ENCODE data around the gene ANKRD22.

DNA sequence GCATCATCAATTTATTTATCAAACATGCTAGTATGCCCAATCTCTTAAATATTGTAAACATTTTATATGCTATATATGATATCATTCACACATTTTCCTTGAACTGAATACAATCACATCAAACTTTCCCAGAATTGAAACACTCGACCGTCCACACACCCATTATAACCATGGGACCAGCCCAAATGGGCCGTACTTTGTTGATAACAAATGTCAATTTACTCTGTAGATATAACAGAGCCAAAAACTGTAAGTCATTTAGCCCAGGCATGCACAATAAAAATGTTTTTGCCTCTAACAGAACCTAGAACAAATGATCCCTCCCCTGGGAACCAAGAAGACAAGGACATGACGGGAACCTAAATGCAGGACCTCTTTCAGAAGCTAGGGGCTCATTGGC lies 683 bp upstream of the ANKRD22 start:
- TF ChIP-seq GLIS3 (CRISPR knock-in tag; IDR thresholded peaks at IDR 0.05): no peak
- no peak for TF ChIP-seq ESRRG (CRISPR knock-in tag; IDR thresholded peaks at IDR 0.05)
- no peak for TF ChIP-seq ZFP3 (CRISPR knock-in tag; IDR thresholded peaks at IDR 0.05)
- no peak for TF ChIP-seq RARB (CRISPR knock-in tag; IDR thresholded peaks at IDR 0.05)
- TF ChIP-seq, protein P1, sequence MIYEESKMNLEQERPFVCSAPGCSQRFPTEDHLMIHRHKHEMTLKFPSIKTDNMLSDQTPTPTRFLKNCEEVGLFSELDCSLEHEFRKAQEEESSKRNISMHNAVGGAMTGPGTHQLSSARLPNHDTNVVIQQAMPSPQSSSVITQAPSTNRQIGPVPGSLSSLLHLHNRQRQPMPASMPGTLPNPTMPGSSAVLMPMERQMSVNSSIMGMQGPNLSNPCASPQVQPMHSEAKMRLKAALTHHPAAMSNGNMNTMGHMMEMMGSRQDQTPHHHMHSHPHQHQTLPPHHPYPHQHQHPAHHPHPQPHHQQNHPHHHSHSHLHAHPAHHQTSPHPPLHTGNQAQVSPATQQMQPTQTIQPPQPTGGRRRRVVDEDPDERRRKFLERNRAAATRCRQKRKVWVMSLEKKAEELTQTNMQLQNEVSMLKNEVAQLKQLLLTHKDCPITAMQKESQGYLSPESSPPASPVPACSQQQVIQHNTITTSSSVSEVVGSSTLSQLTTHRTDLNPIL (CRISPR knock-in tag; IDR thresholded peaks at IDR 0.05; ENCODE audit: low read depth): no peak
- no peak for TF ChIP-seq TCF4 (CRISPR knock-in tag; IDR thresholded peaks at IDR 0.05; ENCODE audit: borderline replicate concordance)
- TF ChIP-seq TOX (CRISPR knock-in tag; IDR thresholded peaks at IDR 0.05; ENCODE audit: borderline replicate concordance): no peak
- TF ChIP-seq, protein P2, sequence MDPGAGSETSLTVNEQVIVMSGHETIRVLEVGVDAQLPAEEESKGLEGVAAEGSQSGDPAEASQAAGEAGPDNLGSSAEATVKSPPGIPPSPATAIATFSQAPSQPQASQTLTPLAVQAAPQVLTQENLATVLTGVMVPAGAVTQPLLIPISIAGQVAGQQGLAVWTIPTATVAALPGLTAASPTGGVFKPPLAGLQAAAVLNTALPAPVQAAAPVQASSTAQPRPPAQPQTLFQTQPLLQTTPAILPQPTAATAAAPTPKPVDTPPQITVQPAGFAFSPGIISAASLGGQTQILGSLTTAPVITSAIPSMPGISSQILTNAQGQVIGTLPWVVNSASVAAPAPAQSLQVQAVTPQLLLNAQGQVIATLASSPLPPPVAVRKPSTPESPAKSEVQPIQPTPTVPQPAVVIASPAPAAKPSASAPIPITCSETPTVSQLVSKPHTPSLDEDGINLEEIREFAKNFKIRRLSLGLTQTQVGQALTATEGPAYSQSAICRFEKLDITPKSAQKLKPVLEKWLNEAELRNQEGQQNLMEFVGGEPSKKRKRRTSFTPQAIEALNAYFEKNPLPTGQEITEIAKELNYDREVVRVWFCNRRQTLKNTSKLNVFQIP (CRISPR knock-in tag; IDR thresholded peaks at IDR 0.05; ENCODE audit: borderline replicate concordance, low read depth): no peak

Data from SK-N-SH treated with all-trans-retinoic acid at 6 μM for 48 hours (cell line).